B cell (primary cell): Measurements from ENCODE around the gene PKIG.

ENCODE experiments used
- EZH2 ChIP-seq: IDR thresholded peaks from 2 replicates; pipeline ENCODE4 v1.6.1; 2012; ENCODE audit warnings: borderline replicate concordance, low read depth, mild to moderate bottlenecking, moderate library complexity, low read length; ENCODE audit not compliant: insufficient read depth, poor library complexity, severe bottlenecking
- TF ChIP-seq, protein P1 (sequence below): fragments of 200-600 bp; IDR thresholded peaks from one replicate; pipeline ENCODE4 v1.8.0; 2022; ENCODE audit warnings: antibody characterized with exemption, mild to moderate bottlenecking

DNA sequence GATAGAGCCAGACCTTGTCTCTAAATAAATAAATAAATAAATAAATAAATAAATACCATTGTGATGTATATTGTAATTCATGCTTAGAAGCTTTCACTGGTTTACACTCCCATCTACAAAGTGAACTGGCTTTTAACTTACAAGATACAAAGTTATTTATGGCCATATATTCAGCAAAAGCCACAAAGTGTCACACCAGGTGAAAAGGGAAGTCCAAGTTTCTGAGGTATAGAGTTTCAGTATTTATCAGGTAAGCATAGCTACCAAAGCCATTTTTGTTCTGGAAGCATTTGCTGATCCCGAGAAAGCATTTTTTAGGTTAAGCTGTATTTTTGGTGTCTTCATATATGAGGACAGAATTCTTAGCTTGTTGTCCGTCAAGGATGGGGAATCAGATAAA lies 22.1 kb upstream of the PKIG start:
- TF ChIP-seq, protein P1, sequence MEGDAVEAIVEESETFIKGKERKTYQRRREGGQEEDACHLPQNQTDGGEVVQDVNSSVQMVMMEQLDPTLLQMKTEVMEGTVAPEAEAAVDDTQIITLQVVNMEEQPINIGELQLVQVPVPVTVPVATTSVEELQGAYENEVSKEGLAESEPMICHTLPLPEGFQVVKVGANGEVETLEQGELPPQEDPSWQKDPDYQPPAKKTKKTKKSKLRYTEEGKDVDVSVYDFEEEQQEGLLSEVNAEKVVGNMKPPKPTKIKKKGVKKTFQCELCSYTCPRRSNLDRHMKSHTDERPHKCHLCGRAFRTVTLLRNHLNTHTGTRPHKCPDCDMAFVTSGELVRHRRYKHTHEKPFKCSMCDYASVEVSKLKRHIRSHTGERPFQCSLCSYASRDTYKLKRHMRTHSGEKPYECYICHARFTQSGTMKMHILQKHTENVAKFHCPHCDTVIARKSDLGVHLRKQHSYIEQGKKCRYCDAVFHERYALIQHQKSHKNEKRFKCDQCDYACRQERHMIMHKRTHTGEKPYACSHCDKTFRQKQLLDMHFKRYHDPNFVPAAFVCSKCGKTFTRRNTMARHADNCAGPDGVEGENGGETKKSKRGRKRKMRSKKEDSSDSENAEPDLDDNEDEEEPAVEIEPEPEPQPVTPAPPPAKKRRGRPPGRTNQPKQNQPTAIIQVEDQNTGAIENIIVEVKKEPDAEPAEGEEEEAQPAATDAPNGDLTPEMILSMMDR: no peak
- TF ChIP-seq EZH2: no peak
